ENCODE results near the gene EPHA6.

- TF ChIP-seq TAF1 (IDR thresholded peaks at IDR 0.05; ENCODE audit: low read depth, low read length) (no peak), POLR2AphosphoS5 (IDR thresholded peaks at IDR 0.05; ENCODE audit: low read depth, low read length) (no peak), POLR2A (IDR thresholded peaks at IDR 0.05; ENCODE audit: low read depth, low read length) (no peak)
Observed at GRCh38 chr3:97647441-97647982, 833.1 kb downstream of the EPHA6 start.
